M059J (cell line): Measurements from ENCODE around the gene COL5A2. TPM values are rescaled to one million over a fixed set of nuclear protein-coding genes. Genes with fewer than 3 reads are reported as not detected.

ENCODE experiments used
- DNase-seq: peaks from one replicate; pipeline ENCODE4 v3.0.0-alpha.2; 2012; ENCODE audit warnings: low read depth
- total RNA-seq: library from RNA; depleted of rRNA; stranded (reverse); fragments of >200 nt; shearing (Covaris generic); gene quantifications from 2 replicates; pipeline ENCODE4 v1.2.3, GENCODE V29; 2014

The COL5A2 gene
- total RNA-seq, 1 experiment from 2014 or later = 221 TPM

DNA sequence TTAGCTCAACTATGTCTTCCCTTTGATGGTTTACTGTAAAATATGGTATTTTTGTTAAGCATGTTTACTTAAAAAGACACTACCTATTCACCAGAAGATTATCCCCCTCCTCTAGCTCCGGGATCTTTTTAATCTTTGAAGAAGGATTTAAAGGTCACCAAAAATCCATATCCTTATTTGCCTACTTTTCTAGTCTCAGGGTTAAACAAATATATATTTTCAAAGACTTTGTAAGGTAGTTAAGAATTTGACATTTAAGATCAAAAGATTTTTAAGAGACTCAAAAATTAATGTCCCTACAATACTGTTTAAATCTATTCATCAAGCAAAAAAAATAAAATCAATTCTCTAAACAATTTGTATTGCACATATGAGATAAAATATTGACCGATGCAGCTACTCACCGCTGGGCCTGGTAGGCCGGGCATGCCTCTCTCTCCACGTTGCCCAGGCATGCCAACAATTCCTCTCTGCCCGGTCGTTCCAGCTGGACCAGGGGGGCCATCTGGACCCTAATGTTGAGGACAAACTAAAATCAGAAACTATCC is 129.3 kb downstream of the COL5A2 start:
- no peak for DNase-seq

DNA sequence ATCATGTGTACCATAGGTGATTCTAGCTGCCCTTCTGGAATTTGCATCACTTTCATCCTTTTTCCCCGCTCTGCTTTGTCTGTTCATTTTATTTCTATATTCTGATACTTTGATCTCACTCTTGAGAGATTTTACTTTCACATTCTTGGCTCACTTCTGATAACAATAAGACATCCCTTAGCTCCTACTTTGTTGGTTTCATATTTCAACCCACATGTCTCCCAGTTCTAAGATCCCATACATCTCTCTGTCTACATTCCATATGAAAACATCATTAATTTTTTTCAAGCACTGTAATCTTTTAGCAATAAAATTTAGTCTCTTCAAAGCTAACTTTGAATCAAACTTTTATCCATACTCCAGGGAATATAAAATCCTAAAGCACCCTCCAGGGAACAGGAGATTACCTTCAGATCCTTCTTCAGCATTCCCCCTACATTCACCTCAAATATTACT is 129.8 kb downstream of the COL5A2 start:
- DNase-seq = no peak

DNA sequence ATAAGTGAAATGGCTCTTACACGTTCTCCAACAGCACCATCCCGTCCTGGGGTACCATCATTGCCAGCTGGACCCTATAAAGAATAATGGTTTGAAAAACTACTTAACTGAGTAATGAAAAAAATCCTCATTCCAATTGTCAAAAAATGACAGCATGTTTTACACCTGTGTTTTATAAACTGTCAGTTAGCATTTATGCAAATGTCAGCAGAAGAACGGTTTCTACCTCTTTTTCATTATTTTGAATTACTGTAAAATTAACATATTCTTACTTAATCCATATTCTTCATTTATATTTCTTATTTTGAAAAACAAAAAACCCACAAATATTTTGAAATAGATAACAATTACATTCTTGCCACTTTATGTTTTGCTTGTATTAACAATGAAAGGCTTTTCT is 131.4 kb downstream of the COL5A2 start:
- DNase-seq = no peak

DNA sequence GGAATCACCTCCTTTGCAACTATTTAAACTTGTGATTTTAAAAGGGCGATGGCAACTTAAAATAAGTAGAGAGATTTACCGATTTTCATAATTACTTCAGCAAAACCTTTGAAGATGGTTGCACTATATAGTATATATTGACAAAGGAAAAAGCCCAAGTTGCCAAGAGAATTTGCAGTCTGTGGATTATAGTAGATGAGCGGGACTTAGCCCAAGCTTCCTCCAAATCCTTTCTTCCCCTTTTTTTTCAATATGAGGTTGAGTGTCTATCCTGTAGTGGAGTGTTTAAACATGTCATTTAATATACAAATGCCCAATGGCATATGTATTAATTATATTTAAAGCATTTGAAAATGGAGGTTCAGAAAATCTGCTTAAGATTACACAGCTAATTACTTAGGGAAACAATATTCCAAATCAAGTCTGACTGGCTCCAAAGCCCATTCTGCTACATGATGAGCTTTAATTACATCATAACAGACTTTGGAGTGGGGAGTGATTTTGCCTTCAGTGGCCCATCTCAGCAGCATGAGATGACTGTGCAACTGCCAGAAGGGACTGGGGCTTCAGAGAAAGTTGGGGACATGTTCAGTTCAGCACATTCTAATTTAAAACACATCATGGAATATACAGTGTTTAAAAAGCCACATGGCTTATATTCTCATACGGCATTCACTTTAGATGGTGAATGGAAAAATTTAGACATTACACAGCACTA is 132.2 kb downstream of the COL5A2 start:
- no peak for DNase-seq

DNA sequence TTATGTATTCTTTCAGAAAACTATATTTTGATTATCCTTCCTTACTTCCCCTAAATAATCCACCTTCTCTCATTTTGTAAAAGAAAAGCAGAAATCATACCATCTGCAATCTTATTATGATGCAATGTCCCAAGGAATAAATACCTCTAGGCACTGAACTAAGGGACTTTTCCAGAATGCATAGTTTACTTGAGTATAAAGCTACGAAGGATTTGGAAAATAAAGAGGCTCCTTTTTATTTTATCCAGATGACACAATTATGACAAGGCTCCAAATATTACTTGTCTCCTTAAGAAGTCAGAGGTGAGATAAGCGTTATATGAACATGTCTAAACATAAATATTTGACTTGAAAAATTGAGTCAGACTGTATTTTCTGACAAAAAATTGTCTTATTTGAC is 133.2 kb downstream of the COL5A2 start:
- no peak for DNase-seq

DNA sequence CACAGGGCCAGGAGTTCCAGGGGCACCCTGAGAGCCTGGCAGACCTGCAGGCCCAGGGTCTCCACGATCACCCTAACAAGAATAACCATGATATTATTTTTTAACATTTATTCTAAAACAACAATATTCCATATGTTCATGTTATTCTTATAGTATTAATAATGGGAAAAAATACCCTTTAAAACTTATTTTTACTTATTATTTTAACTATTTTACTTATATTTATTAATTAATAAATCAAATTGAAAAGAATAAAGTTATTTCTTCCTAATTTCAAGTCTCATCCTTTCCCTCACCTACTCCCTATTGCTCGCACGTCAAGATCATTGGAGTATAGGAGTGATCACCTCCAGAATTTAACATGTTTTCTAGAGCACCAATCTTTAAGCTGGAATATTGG is 133.7 kb downstream of the COL5A2 start:
- DNase-seq = no peak

DNA sequence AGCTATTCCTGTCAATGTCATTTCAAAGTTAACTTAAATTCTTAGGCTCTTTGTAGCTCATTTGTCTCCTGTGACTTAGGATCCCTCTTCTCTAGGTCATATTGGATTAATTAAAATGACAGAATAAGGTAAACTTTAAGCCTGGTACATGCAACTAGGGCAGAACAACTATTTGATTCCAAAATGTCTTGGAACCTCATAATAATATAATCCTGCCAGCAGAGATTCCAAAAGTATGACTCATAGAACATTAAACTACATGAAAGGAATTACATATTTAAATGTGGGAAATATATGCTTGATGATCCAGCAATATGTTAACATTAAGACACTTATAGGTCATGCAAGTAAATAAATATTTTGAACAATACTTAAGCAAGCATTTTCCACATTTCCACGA is 142.0 kb downstream of the COL5A2 start:
- peak; percentile 41 for DNase-seq

DNA sequence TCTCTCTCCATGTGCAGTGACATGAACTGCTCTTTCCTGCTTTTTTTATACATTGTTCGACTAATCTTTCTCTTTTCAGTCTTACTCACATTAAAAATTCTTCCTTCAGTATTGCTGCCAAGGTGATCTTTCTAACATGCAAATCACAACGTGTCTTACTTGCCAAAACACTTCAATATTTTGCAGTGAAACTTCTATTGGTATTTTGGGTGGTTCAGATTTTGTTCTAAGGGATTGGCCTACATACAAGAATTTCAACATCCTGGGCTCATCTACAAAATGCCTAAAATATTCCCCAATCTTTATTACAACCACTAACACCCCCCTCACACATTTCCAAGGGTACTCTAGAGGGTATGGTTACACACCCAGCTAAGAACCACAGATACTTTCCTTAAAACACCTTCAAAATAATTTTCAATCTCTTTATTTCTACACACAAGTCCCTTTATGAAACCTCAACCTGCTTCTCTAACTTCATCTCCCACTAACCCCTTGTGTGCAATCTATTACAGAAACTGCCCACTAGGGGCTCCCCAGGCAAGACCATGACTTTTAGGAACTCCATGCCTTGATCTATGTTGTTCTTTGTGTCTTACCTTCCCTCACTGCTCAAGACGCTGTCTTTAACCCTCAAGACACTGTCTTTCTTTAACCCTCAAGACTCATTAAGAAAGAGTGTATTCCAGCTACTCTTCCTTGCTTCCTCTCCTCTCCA is 154.5 kb downstream of the COL5A2 start:
- DNase-seq = no peak

DNA sequence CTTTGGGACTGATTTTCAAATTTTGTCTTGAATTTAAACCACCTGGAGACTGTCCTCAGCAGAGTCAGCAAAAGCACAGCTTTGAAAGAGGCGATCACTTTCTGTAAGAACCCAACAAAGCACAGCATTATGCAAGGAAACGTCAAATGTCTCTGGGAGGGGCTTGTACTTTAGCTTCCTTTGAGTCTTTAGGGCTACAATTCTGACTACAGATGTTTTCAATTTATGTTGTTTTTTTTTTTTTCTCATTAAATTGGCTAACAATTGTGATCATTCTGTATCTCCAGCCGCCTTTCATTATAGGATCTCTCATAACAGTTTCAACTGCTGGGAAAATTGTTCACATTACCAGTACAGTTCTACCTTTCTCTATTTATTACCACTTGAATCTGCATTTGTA is 157.1 kb downstream of the COL5A2 start:
- DNase-seq = no peak

DNA sequence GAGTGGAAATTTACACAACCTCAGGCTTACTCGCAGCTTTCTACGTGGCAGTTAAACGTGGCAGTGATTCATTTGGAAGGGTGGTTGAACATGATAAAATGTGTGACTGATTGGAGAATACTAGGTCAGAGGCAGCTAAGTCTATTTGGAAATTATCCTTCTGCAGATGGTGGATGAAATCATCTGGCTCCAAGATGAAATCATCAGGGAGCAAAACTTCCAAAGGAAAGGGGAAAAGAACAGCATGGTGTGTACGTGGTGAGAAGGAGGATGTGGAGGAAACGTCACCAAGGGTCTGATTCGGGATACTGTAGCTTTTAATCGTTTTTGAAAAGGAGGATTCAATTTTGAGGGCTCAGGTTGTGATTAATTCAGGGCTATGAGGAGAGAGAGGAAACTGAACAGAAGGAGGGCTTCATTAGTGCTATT is 157.5 kb downstream of the COL5A2 start:
- peak; percentile 75 for DNase-seq

DNA sequence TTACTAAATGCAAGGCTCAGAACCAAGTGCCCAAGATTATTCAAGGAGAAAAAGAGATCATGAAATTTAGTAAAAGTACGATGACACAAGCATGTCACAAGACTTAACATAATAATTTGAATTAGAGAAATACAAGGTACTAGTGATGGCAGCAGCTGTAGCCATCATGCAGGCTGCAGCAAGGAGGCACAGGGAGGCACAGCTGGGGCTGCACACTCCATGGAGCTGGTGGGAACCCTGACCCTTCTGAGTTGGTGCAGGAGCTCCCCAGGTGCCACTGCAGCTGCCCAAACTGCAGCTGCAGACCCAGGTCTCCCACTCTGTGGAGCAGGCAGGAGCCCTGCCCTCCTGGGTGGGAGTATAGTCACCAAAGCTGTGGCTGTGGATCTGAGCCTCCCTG is 159.4 kb downstream of the COL5A2 start:
- no peak for DNase-seq

DNA sequence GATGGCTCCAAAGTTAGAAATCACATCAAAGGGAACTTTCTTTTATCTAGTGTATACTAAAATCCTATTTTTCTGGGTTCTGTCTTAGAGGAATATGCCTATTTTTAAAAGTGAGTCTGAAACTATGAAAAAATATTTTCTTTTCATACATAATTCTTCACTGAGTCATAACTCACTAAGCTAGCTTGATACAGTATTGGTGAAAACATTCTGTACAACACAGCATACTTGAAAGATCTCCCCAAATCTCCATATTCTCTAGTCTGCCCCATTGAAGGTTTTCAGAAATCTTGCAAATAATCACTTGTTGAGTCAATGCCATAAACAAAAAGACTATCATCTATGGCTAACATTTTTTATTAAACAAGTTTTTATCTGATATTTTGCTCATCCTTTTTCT is 160.9 kb downstream of the COL5A2 start:
- no peak for DNase-seq

DNA sequence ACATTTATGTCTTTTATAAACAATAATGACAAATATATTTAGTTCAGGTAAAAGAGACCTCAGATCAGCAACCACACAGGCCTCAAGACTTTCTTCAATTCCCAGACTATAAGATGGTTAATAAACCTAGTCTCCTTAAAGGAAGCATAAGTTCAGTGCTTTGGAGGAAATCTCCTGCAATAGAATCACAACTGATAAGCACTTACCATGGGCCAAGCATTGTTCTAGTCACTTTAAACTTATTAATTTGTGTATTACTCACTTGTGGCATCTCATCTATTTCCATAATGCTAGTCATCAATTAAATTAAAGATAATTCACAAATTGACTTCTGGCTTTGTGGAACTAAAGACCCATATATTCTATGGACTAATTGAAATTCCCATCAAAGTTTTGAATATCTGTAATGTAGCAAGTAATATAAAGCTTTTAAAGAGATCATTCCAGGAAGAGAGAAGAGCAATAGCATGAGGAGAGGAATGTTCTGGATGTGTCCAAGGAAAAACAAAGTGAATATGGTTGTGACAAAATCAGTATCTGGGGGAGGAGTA is 163.2 kb downstream of the COL5A2 start:
- no peak for DNase-seq

DNA sequence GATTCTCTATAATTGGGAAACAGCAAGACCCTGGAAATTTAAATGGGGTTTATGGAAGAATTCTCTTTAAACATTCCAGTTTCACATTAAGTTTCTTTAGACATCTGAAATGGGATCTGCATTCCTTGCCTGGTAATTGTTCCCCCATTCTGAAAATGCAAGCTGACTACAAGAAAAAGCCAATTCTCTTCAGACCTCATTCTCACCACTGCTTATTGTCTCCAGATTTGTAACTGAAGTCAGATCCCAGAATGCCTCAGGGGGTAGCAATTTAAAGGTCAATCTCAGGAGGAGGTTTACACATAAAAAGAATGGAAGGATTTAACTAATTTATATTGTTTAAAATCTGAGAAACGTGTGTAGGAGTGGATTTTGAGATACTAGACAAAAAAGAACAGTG is 164.2 kb downstream of the COL5A2 start:
- no peak for DNase-seq

DNA sequence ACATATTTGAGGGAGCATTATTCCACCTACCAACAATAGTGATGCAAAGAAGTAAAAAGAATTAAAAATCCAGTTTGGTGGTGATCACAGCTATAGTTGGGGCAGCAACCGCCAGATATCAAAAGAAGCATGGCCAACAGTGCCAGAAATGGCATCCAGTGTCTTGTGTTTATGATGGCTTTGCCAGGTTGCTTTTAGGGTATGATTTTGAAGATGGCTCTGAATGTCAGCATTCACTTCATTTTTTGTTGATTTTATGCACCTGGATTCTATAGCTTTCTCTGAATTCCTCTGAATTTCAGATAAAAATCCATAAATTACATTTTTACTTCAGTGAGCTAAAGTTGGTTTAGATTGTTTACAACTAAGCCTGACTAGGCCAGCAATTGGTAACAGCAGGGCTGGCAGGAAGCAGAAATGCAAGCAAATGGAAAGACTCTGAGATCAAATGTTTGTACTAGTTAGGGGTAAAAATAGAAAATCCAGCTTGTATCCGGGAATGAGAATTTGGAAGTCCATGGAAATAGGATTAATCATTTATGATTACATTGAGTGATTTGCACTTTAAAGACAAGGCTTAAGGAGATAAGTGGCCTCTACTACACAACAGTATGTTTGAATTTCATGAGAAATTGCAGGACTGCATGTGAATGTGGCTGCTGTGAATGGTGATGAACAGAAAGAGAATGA is 165.0 kb downstream of the COL5A2 start:
- no peak for DNase-seq

DNA sequence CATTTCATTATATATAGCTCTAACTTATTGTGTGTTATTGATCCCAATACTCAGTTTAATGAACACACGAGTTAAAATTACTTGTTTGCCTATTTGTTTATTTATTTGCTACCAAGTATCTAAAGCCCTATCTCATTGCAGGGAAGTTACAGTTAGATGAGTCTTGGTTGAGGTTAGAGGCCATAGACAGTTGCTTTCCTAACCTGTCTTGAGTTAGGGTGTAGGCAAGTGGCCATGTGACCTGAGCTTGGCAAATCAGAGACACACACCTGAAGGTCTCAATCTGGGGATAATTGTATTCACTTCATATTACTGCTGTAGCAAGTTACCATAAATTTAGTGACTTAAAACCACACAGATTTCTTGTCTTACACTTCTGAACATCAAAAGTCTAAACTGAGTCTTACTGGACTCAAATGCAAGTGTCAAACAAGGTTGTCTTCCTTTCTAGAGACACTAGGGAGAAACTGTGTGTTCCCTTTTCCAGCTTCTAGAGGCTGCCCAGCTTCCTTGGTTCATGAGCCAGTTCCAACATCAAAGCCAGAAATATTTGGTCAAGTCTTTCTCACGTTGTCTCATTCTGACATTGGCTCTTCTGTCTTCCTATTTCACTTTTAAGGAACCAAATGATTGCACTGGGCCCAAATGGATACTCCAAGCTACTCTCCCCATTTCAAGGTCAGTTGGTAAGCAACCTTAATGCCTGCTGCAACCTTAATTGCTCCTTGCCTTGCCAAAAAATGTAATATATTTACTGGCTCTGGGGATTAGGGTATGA is 165.7 kb downstream of the COL5A2 start:
- DNase-seq = no peak

DNA sequence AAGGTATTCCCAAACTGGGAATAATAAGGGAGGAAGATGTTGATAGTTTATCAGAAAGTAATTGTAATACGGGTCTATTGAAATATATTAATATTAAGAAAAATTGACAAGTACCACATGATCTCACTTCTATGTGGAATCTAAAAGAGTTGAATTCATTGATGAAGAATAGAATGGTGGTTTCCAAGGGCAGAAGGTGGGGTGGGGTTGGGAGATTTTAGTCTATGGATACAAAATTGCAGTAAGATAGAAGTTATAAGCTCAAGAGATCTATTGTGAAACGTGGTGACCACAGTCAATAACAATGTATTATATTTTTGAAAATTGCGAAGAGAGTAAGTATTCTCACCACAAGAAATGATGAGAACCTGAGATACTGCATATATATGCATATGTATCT is 166.5 kb downstream of the COL5A2 start:
- DNase-seq = no peak

DNA sequence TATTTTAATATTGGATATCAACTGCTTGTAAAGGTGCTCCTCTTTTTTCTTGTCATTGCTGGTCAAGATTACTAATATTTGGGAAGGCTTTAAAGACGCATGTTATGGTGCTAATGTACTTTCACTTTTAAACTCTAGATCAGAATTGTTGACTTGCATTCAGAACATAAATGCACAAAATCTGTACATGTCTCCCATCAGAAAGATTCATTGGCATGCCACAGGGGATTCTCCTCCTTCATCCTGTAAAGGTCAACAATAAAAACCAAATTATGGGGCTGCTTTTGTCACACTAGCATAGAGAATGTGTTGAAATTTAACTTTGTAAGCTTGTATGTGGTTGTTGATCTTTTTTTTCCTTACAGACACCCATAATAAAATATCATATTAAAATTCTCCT is 167.2 kb downstream of the COL5A2 start:
- DNase-seq = no peak

DNA sequence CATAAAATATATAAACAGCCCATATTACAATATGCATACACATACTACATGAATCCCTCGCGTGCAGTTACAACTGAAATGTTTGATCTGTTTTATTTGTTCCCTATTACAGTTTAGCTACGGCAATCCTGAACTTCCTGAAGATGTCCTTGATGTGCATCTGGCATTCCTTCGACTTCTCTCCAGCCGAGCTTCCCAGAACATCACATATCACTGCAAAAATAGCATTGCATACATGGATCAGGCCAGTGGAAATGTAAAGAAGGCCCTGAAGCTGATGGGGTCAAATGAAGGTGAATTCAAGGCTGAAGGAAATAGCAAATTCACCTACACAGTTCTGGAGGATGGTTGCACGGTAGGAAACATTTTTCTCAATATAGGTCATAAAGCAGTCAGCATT is 169.0 kb downstream of the COL5A2 start:
- no peak for DNase-seq

DNA sequence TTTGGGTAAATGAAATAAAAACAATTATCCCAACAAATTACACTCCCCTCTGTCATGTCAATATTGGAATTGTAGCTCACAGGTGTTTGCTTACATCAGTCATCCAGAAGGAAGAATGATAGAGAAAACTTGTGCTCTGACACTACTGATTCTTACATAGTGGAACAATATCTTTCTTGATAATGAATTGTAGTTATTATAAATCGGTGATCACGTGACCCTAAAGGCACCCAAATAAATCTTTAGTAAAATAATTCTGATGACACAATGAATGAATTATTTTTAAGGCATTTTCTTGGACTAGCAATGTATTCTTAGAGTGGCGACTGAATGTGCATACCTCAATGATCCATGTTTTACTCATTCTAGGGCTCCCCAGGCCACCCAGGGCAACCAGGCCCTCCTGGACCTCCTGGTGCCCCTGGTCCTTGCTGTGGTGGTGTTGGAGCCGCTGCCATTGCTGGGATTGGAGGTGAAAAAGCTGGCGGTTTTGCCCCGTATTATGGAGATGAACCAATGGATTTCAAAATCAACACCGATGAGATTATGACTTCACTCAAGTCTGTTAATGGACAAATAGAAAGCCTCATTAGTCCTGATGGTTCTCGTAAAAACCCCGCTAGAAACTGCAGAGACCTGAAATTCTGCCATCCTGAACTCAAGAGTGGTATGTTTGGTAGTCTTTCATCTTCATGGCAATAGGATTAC is 170.9 kb downstream of the COL5A2 start:
- DNase-seq = no peak

DNA sequence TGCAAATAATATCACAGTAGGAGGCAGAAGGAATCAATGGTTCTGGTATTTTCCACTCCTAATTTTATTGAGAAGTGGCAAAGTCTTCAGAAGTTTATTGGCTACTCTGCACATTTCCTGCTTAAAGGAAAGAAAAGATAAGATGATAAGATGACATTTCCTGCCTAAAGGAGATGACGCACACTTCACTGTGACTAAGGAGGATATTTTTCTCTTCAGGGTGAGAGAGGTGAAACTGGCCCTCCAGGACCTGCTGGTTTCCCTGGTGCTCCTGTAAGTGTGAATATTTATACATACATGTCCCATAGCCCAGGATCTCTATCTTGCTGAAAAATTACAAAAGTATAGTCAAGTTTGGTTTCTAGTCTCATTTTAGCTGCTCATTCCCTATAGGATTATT is 177.5 kb downstream of the COL5A2 start:
- peak; percentile 90 for DNase-seq
